HepG2 (cell line): Measurements from ENCODE around the gene CYP17A1. TPM values are rescaled to one million over a fixed set of nuclear protein-coding genes. Genes with fewer than 3 reads are reported as not detected.

Experiments
- CEBPB ChIP-seq: IDR thresholded peaks from 2 replicates; pipeline ENCODE4 v1.6.1; 2011; ENCODE audit warnings: low read depth, low read length, improper control_type of control experiment, borderline replicate concordance
- ERF ChIP-seq: IDR thresholded peaks from 2 replicates; pipeline ENCODE4 v1.6.1; 2018; ENCODE audit warnings: missing biosample characterization, missing genetic modification reagents
- KAT2B ChIP-seq: fragments of 150-350 bp; IDR thresholded peaks from 2 replicates; pipeline ENCODE4 v1.6.1; 2014; ENCODE audit warnings: low read depth, low read length, borderline replicate concordance
- MAFG ChIP-seq: sonication (generic); formaldehyde crosslinking; IDR thresholded peaks from 2 replicates; pipeline ENCODE4 v1.5.1; 2020; ENCODE audit warnings: mild to moderate bottlenecking, missing genetic modification reagents
- MEIS1 ChIP-seq: sonication (generic); formaldehyde crosslinking; IDR thresholded peaks from 2 replicates; pipeline ENCODE4 v1.9.0; 2021; ENCODE audit warnings: mild to moderate bottlenecking, missing genetic modification reagents, moderate library complexity, borderline replicate concordance
- NONO ChIP-seq, 2 experiments: fragments of 450-650 bp in 1 of 2; sonication (generic) in 1 of 2; formaldehyde crosslinking in 1 of 2; IDR thresholded peaks in 1 of 2; conservative IDR thresholded peaks in 1 of 2; 2 replicates each; pipeline versions ENCODE4 v1.6.1 to v1.8.0; 2017 to 2022; ENCODE audit warnings: mild to moderate bottlenecking in 1 of 2, missing genetic modification reagents in 1 of 2, moderate library complexity in 1 of 2
- NRL ChIP-seq: sonication (generic); formaldehyde crosslinking; IDR thresholded peaks from 2 replicates; pipeline ENCODE4 v1.5.0; 2020; ENCODE audit warnings: missing genetic modification reagents, mild to moderate bottlenecking, moderate library complexity, borderline replicate concordance
- PHF8 ChIP-seq: sonication (generic); formaldehyde crosslinking; IDR thresholded peaks from 2 replicates; pipeline ENCODE4 v1.5.0; 2020; ENCODE audit warnings: missing genetic modification reagents
- PTBP1 ChIP-seq: fragments of 200-400 bp; formaldehyde crosslinking; IDR thresholded peaks from 2 replicates; pipeline ENCODE4 v1.6.1; 2018; ENCODE audit warnings: low read length, low read depth; ENCODE audit not compliant: poor library complexity, severe bottlenecking
- SPEN ChIP-seq: sonication (generic); formaldehyde crosslinking; IDR thresholded peaks from 2 replicates; pipeline ENCODE4 v1.5.1; 2020; ENCODE audit warnings: low read depth, mild to moderate bottlenecking, missing genetic modification reagents
- ZBTB7A ChIP-seq: sonication (generic); formaldehyde crosslinking; IDR thresholded peaks from 2 replicates; pipeline ENCODE4 v1.8.0; 2022; ENCODE audit warnings: mild to moderate bottlenecking, missing genetic modification reagents
- ZFX ChIP-seq: sonication (generic); formaldehyde crosslinking; IDR thresholded peaks from 2 replicates; pipeline ENCODE4 v1.4.0; 2020; ENCODE audit warnings: mild to moderate bottlenecking, low read depth, missing genetic modification reagents, moderate library complexity
- ZNF232 ChIP-seq: sonication (generic); formaldehyde crosslinking; IDR thresholded peaks from 2 replicates; pipeline ENCODE4 v1.4.0; 2020; ENCODE audit warnings: missing genetic modification reagents, borderline replicate concordance
- ZNF24 ChIP-seq: fragments of 450-650 bp; IDR thresholded peaks from 2 replicates; pipeline ENCODE4 v1.6.1; 2017; ENCODE audit warnings: antibody characterized with exemption, mild to moderate bottlenecking
- ZNF33A ChIP-seq: sonication (generic); formaldehyde crosslinking; IDR thresholded peaks from 2 replicates; pipeline ENCODE4 v1.5.1; 2020; ENCODE audit warnings: missing genetic modification reagents, mild to moderate bottlenecking, moderate library complexity, borderline replicate concordance
- ZNF350 ChIP-seq: sonication (generic); formaldehyde crosslinking; IDR thresholded peaks from 2 replicates; pipeline ENCODE4 v1.4.0; 2020; ENCODE audit warnings: mild to moderate bottlenecking, low read depth, missing genetic modification reagents, borderline replicate concordance
- ZNF7 ChIP-seq: IDR thresholded peaks from 2 replicates; pipeline ENCODE4 v1.6.1; 2016; ENCODE audit warnings: missing biosample characterization, missing genetic modification reagents
- ZNF775 ChIP-seq: sonication (generic); formaldehyde crosslinking; IDR thresholded peaks from 2 replicates; pipeline ENCODE4 v1.4.0; 2020; ENCODE audit warnings: missing genetic modification reagents, mild to moderate bottlenecking, moderate library complexity, borderline replicate concordance
- ZNF788 ChIP-seq: sonication (generic); formaldehyde crosslinking; IDR thresholded peaks from 2 replicates; pipeline ENCODE4 v1.5.0; 2020; ENCODE audit warnings: mild to moderate bottlenecking, missing genetic modification reagents, borderline replicate concordance
- polyA plus RNA-seq, 8 experiments: library from polyadenylated mRNA; depleted of rRNA in 3 of 8; stranded (reverse) in 7 of 8; unstranded in 1 of 8; fragments of >200 nt; fragmentation: Illumina TruSeq in 4 of 8; extraction: Trizol in 4 of 8; gene quantifications; 2 replicates each; pipeline versions ENCODE4 v1.2.1 to v1.2.3, GENCODE V29; 2011 to 2016; ENCODE audit warnings: low read depth in 4 of 8, missing spikeins in 1 of 8, mixed read lengths in 1 of 8; ENCODE audit not compliant: insufficient read depth in 1 of 8
- total RNA-seq, 5 experiments: library from RNA; depleted of rRNA; stranded (reverse); fragments of >200 nt; fragmentation: Illumina TruSeq; extraction: Trizol; gene quantifications; 2 replicates each; pipeline ENCODE4 v1.2.3, GENCODE V29; 2016; ENCODE audit warnings: low read depth in 1 of 5
- TF ChIP-seq, protein P1 (sequence below): sonication (generic); formaldehyde crosslinking; IDR thresholded peaks from 2 replicates; pipeline ENCODE4 v1.4.0; 2020; ENCODE audit warnings: missing genetic modification reagents, mild to moderate bottlenecking, borderline replicate concordance
- TF ChIP-seq, protein P2 (sequence below): IDR thresholded peaks from 2 replicates; pipeline ENCODE4 v1.6.1; 2016; ENCODE audit warnings: missing genetic modification reagents, missing compliant biosample characterization
- TF ChIP-seq, protein P3 (sequence below): IDR thresholded peaks from 2 replicates; pipeline ENCODE4 v1.4.0; 2020; ENCODE audit warnings: mild to moderate bottlenecking, missing genetic modification reagents

The CYP17A1 gene
- total and polyA plus RNA-seq, 2 of the 13 experiments (the other 11 are each of a cell fraction or from before 2014, with no cell fraction given) = 0.13 to 1.1 TPM

DNA sequence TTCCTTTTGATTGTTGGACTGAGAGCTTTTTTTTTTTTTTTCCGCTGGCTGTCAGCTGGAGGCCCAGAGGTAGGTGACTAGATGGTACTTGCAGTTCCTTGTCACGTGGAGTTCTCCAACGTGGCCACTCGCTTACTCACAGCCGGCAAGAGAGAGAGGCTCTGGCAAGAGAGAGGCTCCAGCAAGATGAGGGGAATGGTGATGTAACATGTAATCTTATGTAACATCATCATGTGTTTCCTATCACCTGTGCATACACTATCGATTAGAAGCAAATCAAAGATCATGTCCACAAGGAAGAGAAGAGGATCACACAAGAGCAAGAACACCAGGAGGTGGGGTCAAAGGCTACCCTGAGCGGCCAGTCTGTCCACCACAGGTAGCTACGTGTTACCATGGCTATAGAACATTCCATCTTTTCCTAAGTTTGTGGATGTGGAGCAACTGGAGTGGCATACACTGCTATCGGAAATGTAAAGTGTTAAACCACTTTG lies 12.9 kb upstream of the CYP17A1 start (continued):
- TF ChIP-seq, protein P1, sequence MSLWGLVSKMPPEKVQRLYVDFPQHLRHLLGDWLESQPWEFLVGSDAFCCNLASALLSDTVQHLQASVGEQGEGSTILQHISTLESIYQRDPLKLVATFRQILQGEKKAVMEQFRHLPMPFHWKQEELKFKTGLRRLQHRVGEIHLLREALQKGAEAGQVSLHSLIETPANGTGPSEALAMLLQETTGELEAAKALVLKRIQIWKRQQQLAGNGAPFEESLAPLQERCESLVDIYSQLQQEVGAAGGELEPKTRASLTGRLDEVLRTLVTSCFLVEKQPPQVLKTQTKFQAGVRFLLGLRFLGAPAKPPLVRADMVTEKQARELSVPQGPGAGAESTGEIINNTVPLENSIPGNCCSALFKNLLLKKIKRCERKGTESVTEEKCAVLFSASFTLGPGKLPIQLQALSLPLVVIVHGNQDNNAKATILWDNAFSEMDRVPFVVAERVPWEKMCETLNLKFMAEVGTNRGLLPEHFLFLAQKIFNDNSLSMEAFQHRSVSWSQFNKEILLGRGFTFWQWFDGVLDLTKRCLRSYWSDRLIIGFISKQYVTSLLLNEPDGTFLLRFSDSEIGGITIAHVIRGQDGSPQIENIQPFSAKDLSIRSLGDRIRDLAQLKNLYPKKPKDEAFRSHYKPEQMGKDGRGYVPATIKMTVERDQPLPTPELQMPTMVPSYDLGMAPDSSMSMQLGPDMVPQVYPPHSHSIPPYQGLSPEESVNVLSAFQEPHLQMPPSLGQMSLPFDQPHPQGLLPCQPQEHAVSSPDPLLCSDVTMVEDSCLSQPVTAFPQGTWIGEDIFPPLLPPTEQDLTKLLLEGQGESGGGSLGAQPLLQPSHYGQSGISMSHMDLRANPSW (CRISPR knock-in tag) = no peak
- TF ChIP-seq ZNF775 (CRISPR knock-in tag) (no peak), PHF8 (CRISPR knock-in tag) (no peak), ZNF350 (peak; percentile 92), SPEN (CRISPR knock-in tag) (peak; percentile 69), MEIS1 (peak; percentile 48; the same call in 1 of the 2 replicates), ZBTB7A (CRISPR knock-in tag) (peak; percentile 56; the same call in 1 of the 2 replicates), NRL (no peak), KAT2B (peak; percentile 71), ERF (CRISPR knock-in tag) (no peak), ZNF232 (CRISPR knock-in tag) (no peak), ZNF33A (CRISPR knock-in tag) (no peak; the same call in 1 of the 2 replicates), ZNF24 (0 out of 2 replicates have a peak, but pooled peaks have one; percentile 52), CEBPB (peak; percentile 85), MAFG (CRISPR knock-in tag) (no peak), ZNF788 (CRISPR knock-in tag) (peak; percentile 64; the same call in 1 of the 2 replicates), ZFX (CRISPR knock-in tag) (peak; percentile 56; the same call in 1 of the 2 replicates), NONO (IDR thresholded peaks at IDR 0.05) (no peak), NONO (CRISPR knock-in tag; conservative IDR thresholded peaks at IDR 0.05) (peak; percentile 75), PTBP1 (no peak), ZNF7 (no peak)
- TF ChIP-seq, protein P2, sequence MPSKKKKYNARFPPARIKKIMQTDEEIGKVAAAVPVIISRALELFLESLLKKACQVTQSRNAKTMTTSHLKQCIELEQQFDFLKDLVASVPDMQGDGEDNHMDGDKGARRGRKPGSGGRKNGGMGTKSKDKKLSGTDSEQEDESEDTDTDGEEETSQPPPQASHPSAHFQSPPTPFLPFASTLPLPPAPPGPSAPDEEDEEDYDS (CRISPR knock-in tag) = no peak
- TF ChIP-seq, protein P3, sequence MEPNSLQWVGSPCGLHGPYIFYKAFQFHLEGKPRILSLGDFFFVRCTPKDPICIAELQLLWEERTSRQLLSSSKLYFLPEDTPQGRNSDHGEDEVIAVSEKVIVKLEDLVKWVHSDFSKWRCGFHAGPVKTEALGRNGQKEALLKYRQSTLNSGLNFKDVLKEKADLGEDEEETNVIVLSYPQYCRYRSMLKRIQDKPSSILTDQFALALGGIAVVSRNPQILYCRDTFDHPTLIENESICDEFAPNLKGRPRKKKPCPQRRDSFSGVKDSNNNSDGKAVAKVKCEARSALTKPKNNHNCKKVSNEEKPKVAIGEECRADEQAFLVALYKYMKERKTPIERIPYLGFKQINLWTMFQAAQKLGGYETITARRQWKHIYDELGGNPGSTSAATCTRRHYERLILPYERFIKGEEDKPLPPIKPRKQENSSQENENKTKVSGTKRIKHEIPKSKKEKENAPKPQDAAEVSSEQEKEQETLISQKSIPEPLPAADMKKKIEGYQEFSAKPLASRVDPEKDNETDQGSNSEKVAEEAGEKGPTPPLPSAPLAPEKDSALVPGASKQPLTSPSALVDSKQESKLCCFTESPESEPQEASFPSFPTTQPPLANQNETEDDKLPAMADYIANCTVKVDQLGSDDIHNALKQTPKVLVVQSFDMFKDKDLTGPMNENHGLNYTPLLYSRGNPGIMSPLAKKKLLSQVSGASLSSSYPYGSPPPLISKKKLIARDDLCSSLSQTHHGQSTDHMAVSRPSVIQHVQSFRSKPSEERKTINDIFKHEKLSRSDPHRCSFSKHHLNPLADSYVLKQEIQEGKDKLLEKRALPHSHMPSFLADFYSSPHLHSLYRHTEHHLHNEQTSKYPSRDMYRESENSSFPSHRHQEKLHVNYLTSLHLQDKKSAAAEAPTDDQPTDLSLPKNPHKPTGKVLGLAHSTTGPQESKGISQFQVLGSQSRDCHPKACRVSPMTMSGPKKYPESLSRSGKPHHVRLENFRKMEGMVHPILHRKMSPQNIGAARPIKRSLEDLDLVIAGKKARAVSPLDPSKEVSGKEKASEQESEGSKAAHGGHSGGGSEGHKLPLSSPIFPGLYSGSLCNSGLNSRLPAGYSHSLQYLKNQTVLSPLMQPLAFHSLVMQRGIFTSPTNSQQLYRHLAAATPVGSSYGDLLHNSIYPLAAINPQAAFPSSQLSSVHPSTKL (CRISPR knock-in tag) = peak; percentile 95
